Neural cell (in vitro differentiated cells): ENCODE data around the gene RPIA.

Source experiments
- CTCF ChIP-seq: fragments of 450-650 bp; IDR thresholded peaks from 2 replicates; pipeline ENCODE4 v1.5.1; 2014; ENCODE audit warnings: antibody characterized with exemption, mild to moderate bottlenecking, moderate library complexity; ENCODE audit not compliant: poor library complexity, severe bottlenecking
- EZH2 ChIP-seq: fragments of 200-600, 300-800 bp; shearing (Covaris generic), sonication (generic); IDR thresholded peaks from 2 replicates; pipeline ENCODE4 v1.6.1; 2014; ENCODE audit warnings: antibody characterized with exemption, low read length, borderline replicate concordance, mild to moderate bottlenecking; ENCODE audit not compliant: insufficient read depth, poor library complexity, severe bottlenecking
- POLR2AphosphoS5 ChIP-seq: IDR thresholded peaks from 2 replicates; pipeline ENCODE4 v1.6.1; 2012
- RAD21 ChIP-seq: fragments of 450-650 bp; conservative IDR thresholded peaks from 2 replicates; pipeline ENCODE4 v1.6.1; 2014; ENCODE audit warnings: antibody characterized with exemption, mild to moderate bottlenecking, moderate library complexity
- REST ChIP-seq: IDR thresholded peaks from 2 replicates; pipeline ENCODE4 v1.6.1; 2012; ENCODE audit warnings: borderline replicate concordance
- TAF1 ChIP-seq: IDR thresholded peaks from 2 replicates; pipeline ENCODE4 v1.6.1; 2012; ENCODE audit warnings: low read depth

GRCh38 chr2:88657131-88657530 is 34.3 kb upstream of the RPIA start:
- TF ChIP-seq CTCF (no peak), POLR2AphosphoS5 (no peak), TAF1 (no peak), EZH2 (no peak), REST (no peak), RAD21 (no peak)
